GM19025 (cell line): ENCODE measurements around the gene DFFB.

ENCODE experiments used
- ATAC-seq: cut with Tn5 transposase; IDR thresholded peaks from one replicate; pipeline ENCODE4 v1.9.1; 2021; ENCODE audit warnings: mild to moderate bottlenecking, low read depth, moderate library complexity; ENCODE audit not compliant: unreplicated experiment

Gene DFFB

DNA sequence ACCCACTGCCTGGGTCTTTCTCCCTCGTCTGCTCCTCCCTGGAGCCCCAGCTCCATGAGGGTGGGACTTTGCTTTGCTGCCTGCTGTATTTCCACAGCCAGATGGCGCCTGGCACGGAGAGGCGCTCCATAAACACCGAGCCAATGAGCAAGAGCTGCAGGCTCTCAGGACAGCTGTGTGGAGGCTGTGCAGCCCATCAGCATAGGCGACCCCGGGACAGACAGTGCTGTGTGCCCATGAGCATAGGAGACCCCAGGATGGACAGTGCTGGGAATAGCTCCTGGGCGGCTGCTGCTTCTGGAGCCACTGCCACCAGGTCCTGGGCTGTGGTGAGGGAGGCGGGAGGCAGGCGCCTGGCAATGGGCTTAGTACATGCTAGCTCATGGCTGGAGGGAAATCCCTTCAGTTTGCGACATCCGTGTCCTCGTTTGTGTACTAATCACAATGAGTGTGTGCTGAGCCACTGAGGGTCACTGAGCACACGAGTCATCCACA, 29.4 kb upstream of the DFFB start:
- ATAC-seq = no peak

DNA sequence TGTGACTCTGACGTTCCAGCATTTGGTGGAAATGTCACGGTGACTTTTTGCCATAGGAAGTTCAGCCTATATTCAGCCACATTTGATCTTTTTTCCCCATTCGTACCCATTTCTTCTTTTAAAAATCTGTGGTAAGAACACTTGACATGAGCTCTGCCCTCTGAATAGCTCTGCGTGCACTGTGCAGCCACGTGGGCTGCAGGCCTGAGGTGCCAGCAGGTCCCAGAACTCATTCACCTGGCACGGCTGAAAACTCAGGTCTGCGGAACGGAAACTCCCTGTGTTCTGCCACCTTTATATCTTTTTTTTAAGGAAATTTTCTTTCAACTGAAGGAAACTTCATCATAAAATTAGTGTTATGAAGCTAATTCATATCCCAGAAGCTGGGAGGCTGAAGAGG, 28.9 kb upstream of the DFFB start:
- ATAC-seq = no peak

DNA sequence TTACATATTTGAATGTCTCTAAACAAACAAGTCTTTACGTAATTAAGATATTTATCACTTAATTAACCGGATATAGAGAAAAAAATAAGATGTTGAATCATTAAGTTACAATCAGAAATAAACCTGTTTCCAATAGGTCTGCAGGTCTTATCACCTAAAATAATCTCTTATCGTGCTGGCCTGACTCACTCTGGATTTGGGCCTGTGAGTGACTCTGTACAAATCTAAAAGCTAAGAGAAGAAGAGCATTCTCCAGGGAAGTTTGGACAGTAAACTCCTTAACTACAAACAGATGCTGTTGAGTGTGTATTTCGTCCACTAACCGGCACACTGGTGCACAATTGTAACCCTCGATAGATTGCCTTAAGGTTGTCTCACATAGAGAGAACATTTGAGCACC, 25.6 kb upstream of the DFFB start:
- ATAC-seq = no peak

DNA sequence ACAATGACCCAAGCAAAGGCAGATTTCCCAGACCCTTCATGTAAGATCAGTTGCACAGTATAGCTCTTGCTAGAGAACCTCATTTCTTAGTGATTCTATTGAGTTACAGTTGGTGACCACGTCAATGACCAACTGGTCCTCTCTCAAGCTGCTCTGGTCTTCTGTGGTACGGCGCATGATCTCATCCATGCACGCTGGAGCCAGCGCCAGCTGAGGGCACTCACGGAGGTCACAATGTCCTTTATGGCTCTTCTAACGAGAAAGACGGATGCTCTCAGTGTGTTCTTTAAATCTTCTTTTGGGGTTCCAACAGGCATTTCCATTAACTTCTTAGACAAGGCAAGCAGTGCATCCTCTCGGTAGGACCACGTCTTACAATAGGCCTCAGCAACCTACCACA, 22.6 kb upstream of the DFFB start:
- no peak for ATAC-seq

DNA sequence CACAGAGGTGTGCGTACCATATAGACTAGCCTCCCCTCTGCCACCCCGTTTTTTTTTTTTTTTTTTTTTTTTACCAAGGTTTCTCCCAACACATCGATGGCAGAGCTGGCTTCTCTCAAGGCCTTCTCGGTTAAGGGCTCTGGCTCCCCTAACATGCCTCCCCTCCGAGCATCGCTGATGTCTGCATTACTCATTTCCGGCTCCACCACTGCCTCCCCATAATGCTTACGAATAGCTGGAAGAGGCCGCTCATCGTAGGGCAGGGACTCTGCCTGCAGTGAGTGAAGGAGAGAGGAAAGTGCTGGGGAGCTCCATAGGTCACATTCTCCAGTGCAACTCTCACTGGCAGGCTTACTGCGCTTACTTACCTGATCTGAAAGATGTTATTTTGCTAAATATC, 20.9 kb upstream of the DFFB start:
- ATAC-seq = no peak

DNA sequence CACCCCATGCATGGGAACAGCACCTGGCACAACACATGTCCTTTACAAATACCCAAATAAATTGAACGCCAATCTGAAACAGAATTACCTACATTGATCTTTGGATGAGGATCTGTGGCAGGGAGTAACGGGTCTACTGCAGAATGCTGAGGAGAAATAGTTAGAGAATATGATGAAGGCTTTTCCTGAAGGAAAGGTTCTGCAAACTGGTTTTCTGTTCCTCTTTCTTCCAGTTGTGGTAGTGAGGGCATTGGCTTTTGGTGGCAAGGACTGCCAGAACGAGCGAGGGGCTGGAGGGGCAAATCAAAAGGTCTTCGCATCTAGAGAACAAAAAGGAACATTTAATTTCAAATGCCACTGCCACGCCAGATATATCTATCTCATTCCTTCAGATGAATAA, 20.1 kb upstream of the DFFB start:
- no peak for ATAC-seq

DNA sequence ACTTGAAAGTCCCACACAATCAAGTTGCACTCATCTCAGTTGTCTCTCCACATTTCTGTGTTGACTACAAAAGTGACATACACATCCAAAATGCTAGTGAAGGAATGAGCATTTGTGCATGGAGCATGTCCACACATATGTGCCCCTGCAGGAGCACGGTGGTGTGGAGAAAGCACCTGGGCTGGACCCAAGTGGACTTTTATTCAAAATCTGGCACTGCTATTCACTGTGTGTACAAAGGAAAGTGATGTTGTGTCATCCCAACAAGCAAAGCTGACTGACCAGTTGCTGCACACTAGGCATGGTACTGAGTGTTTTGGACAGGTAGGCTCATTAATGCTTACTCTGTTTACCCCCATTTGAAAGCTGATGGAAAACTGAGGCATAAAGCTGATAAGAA, 19.6 kb upstream of the DFFB start:
- ATAC-seq = no peak

DNA sequence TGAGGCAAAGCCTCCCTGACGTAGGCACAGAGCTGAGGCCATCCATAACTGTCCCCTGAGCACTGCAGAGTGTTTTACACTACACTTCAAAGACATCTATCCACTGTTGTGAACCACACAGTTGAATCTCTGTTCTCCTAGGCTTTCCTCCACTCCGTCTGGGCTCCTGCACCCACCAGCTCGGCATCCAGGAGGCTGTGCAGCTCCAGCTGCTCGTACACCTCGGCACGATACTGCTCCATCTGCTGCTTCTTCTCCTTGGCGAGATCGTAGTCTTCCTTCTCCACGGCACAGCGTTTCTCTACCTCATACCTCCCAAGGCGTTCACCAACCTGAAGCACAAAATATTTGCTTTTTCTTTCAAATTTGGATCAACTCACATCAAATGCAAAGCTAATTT, 18.5 kb upstream of the DFFB start:
- no peak for ATAC-seq

DNA sequence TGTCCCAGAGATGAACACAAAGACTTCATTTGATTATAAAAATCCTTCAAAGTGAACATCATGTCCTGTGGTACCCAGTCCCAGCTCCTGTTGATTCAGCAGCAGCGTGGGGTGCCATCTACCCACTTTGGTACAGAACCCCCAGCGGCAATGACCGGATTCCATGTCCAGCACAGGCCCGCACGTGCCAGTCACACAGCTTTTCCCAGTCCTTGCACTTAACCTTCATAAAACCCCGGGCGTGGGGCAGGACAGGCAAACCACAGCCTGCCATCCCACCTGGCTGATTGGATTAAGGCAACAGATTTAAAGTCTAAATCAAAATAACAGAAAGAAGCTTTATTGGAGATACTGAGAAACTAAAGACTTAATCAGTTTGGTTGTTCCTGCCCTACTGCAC, 15.8 kb upstream of the DFFB start:
- ATAC-seq = no peak

DNA sequence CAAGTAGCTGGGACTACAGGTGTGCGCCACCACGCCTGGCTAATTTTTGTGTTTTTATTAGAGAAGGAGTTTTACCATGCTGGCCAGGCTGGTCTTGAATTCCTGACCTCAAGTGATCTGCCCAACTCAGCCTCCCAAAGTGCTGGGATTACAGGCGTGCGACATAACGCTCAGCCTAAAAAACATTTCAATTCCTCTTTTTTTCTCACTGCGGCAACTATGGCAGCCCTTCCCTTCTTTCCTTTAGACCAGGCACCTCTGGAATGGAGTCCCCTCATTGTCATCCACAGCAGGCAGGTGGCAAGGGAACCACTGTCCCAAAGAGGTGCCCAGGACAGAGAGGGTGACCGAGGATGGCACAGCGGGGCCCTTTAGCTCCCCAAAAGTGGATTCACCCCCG, 14.4 kb upstream of the DFFB start:
- ATAC-seq = no peak

DNA sequence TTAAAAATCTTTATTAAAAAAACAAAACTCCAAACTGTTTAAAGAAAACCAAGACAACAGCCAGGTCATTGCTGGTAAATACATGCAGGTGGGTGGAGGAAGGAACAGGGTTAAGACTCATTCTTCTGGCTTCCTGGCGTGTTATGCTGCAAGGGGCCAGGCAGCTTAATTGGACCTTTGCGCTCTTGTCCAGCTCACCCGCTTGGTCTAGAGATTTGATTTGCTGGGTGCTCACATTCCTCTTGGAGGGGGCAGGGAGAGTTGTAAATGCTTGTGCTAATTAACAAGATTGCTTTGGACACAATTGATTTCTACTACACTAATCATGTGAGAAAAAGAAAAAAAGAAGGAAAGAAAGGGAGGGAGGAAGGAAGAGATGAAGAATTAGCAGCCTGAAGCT, 10.7 kb upstream of the DFFB start:
- ATAC-seq = no peak

DNA sequence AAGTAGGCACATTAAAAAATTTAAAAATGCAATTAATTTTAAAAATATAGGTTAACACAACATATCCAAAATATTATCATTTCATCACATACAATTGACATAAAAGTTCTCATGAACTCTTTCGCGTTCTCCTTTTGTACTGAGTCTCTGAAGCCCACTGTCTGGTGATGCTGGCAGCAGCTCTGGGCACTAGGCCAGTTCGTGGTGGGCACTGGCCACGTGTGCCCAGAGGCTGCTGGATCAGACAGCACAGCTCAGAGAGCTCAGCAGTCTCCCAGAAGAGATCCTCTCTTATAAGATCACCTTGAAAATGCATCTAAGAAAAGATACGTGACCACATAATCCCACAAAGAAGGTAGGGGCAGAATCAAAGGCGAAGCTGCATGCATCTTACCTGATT, 10.2 kb upstream of the DFFB start:
- ATAC-seq = no peak

DNA sequence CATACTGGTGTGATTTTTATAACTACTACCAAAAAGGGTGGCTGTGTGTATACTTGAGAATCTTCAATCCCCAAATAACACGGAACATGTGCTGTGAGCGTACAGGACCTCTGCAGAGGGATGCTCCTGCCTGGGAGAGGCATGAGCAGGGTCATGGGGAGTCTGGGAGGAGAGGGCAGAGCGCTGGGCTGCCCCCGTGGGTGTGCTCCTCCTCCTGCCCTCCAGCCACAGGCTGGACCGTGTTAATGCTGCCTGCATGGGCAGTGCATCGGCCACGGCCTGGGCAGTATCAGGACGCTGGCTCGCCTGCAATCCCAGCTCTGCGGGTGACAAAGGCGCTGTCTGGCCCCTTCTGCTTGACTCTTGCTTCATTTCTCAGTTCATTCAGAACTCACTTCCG, 6.4 kb upstream of the DFFB start:
- ATAC-seq = no peak

DNA sequence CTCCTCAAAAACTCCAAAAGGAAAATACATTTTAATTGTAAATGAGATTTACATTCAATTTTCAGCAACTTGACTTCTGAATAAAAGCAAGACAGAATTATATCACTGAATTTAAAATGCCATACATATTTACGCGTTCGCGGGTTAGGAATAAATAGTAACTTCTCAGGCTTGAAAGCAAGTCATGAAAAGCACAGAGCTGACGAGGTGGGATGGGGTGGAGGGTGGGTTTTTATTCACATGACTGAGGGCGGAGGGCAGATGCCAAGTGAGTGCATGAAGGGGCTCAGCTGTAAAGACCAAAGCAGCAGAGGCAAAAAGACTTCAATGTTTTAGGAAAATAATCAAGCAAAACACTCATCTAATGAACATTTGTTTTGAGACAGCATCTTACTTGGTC, 6.0 kb upstream of the DFFB start:
- no peak for ATAC-seq

DNA sequence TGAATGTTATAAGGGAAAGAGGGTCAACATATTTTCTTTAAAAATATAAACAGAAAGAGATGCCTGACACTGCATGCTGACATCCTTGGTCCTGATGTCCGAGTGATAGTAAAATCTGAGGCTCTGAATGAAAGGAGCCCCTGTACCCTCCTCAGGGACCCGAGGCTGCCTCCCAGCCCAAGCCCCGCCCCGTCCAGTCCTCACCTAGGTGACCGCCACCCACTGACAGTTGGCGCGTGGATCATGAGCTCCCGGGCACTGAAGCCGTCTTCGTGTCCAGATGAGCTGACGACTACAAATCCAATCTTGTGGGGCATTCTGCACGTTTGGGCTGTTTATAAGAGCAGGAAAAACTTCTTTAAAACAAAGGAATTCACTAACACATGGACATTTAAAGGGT, 5.2 kb upstream of the DFFB start:
- ATAC-seq = no peak

DNA sequence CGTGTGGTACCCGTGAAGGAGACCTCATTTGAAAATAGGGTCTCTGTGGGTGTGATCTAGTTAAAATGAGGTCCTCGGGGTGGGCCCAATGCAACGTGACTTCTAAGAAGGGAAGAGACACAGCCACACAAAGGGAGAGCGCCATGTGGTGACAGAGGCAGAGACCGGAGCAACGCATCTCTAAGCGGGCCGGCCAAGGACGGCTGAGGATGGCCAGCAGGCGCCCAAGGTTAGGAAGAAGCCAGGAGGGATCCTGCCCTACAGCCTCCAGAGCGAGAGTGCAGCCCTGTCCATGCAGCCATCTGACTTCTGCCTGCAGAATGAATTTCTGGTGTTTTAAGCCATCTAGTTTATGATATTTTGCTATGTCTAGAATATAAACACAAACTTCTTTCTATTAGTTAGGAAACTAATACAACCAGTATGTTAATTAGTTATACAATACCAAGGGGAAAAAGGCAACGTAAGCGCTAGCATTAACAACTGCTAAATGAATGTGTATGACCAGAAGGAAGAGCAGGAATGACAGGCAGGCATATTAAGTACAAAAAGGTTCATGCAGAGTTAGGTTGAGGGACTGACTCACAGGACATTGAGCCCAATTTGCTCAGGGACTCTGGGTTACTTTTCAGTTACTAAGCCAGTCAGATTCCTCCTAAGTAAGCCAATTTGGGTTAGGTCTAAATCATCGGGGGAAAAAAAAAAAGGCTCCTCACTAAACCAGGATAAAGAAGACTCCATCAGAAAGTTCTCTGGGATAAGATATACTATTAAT, 4.4 kb upstream of the DFFB start:
- no peak for ATAC-seq

DNA sequence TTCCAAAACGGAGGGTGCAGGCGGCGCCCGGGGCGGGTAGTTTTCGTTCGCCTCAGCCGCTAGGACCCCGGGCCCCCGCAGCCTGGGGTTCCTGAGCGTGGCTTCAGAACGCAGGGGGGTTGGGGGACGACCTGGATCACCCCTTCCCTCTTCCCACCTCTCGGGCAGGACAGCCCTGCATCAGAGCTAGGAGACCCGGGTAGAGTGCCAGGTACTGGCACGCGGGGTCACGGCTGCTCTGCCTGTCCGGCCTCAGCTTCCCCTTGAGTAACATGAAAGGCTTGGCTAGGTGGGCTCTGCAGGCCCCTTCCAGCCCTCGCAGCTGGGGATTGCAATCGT, 484 bp downstream of the DFFB start:
- no peak for ATAC-seq

DNA sequence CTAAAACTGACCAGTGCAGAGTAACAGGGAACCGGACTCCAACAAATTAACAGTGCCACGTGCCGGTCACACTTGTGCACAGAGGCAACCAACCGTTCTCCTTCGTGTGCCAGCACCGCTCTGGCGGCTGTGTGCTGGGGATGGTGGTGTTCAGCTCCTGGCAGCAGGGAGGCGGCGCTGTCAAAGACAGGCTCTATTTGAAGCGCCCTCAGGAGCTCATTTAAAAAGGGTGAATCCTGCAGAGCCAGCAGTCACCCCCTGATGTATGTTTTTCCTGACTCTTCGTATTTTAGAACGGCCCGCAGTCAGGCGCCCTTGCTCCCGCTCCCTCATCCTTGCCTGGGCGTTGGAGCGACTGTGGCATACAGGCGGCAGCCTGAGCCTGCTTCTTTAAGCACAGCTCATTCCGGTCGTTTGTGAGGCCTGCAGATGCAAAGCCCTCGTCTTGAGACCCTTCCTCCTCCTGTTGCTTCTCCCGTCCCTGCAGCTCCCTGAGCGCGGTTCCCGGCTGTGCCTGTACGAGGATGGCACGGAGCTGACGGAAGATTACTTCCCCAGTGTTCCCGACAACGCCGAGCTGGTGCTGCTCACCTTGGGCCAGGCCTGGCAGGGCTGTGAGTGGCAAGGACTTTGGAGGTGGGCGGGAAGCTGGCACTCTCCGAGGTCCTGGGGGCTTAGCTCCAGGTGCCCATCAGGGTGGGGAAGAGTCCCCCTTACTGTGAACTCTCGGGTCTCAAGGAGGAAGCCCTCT, 1.1 kb downstream of the DFFB start:
- ATAC-seq = no peak

DNA sequence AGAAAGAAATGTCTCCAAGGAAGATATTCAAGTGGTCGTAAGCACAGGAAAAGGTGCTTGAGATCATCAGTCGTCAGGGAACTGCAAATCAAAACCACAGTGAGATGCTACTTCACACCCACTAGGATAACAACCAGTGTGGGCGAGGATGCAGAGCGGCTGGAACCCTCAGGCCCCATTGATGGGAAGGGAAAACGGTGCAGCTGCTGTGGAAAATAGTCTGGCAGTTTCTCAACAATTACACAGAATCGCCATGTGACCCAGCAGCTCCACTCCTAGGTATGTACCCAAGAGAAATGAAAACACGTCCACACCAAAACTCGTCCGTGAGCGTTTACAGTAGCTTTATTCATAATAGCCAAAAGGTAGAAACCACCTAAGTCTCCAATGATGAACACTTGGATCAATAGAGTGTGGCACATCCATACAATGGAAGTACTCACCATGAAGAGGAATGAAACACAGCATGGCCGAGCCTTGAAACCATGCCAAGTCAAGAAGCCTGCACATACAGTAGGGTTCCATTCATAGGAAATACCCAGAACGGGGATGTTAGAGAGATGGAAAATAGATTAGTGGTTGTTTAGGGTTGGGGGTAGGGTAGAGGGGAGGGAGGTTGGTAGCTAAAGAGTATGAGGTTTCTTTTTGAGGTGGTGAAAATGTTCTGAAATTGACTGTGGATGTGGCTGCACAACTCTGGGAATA, 6.1 kb downstream of the DFFB start:
- no peak for ATAC-seq

DNA sequence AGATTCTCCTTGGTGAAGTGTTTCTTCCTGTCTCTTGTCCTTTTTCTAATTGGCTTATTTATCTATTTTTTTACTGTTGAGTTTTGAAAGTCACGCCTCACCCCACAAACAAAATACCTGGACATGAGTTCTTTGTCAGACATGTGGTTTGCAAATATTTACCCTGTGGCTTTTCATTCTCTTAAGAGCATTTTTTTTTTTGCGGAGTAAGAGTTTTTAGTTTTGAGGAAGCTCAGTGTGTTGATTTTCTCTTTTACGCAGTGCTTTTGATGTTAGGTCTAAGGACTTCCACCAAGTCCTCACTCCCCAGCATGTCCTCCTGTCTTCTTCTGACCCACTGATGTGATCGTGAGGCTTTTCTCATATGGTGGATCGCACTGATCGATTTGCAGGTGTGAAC, 7.6 kb downstream of the DFFB start:
- ATAC-seq = no peak

DNA sequence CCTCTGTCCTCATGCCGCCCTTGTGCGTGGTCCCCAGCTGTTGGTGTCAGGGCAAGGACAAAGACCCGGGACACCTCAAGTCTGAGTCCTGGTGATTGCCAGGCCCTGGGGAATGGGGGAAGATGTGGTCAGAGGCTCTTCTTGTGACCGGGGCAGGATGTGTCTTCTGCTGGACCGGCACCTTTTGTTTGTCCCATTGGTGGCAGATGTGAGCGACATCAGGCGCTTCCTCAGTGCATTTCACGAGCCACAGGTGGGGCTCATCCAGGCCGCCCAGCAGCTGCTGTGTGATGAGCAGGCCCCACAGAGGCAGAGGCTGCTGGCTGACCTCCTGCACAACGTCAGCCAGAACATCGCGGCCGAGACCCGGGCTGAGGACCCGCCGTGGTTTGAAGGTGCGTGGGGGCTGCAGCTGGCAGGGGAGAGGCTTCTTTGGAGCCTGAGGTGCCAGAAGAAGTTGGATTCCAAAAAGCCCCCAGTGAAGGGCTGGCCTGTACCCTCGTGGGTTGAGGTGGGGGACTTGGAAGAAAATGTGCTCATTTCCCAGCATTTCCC, 8.4 kb downstream of the DFFB start:
- ATAC-seq = no peak
